ENCODE measurements around the gene H19. TPM values are rescaled to one million over a fixed set of nuclear protein-coding genes. Genes with fewer than 3 reads are reported as not detected.

The H19 gene
- total and polyA plus RNA-seq, 2 of the 8 experiments (the other 6 are each of a cell fraction or from before 2014, with no cell fraction given) = 5.2 to 10.0 TPM

GRCh38 chr11:2027708-2028107, 30.1 kb upstream of the H19 start:
- no peak overlapping the region for H3K18ac ChIP-seq (ENCODE audit: extremely low read depth, low read length)
- no peak overlapping the region for H3K9ac ChIP-seq (replicated peaks in 1 of 4; ENCODE audit: extremely low read depth in 1 of 4, low read depth in 3 of 4, low read length in 3 of 4)
- ChIA-PET POLR2A (ENCODE audit: partially characterized antibody) (interaction anchor here (0.6 to 1.3 kb wide), 2 partner anchors 122 to 126 kb away, joined by 3 to 4 read pairs; no protein-coding TSS in a partner anchor), CTCF (ENCODE audit: partially characterized antibody) (interaction anchor here (0.7 to 12.2 kb wide), 19 partner anchors 8 to 159 kb away, joined by 3 to 194 read pairs (median 6); no protein-coding TSS in a partner anchor)
- no peaks in the 10 kb centered on the region for H3K27me3 ChIP-seq (replicated peaks in 1 of 4; ENCODE audit: control insufficient read depth in 3 of 4, extremely low read depth in 1 of 4, insufficient read depth in 3 of 4, low read length in 3 of 4)
- no peak overlapping the region for H3K23ac ChIP-seq (ENCODE audit: insufficient read length)
- no peak for DNase-seq (ENCODE audit: low read depth in 1 of 2, low spot score in 2 of 2)
- WGBS, 2 experiments (ENCODE audit: extremely low coverage in 1 of 2, insufficient coverage in 1 of 2, insufficient read length in 1 of 2, insufficient replicate concordance in 2 of 2, low coverage in 1 of 2, low lambda C conversion rate in 2 of 2, missing lambda C conversion rate in 1 of 2) = no CpG with 5 or more reads among the region's 15 CpGs
- no peak overlapping the region for H3K14ac ChIP-seq (ENCODE audit: insufficient read length)
- no peak overlapping the region for H4K5ac ChIP-seq (ENCODE audit: insufficient read length, low read depth, low read length)
- no peak overlapping the region for H2BK12ac ChIP-seq (ENCODE audit: low read depth, low read length)
- no peak overlapping the region for H2AK5ac ChIP-seq (ENCODE audit: low read depth, low read length)
- no peaks in the 10 kb centered on the region for H3K79me1 ChIP-seq (ENCODE audit: low read depth, low read length)
- no peak overlapping the region for H2BK15ac ChIP-seq (ENCODE audit: low read length)
- H2BK20ac ChIP-seq (ENCODE audit: low read length) = no peak overlapping the region
- H2BK5ac ChIP-seq (ENCODE audit: low read depth, low read length) = no peak overlapping the region
- H3K9me3 ChIP-seq (ENCODE audit: insufficient read depth in 2 of 2, low read depth in 1 of 2, low read length in 1 of 2) = no peaks in the 10 kb centered on the region
- no peak overlapping the region for H4K91ac ChIP-seq (replicated peaks; ENCODE audit: insufficient read length, low read length)
- no peaks in the 10 kb centered on the region for H3K36me3 ChIP-seq (ENCODE audit: control insufficient read depth in 2 of 4, insufficient read depth in 4 of 4, low read length in 3 of 4)
- H2BK120ac ChIP-seq (replicated peaks; ENCODE audit: low read depth, low read length) = no peak overlapping the region
- H3K4me2 ChIP-seq (ENCODE audit: insufficient read depth in 1 of 2, low read depth in 2 of 2, low read length in 2 of 2) = no peak overlapping the region
- H3K23me2 ChIP-seq (ENCODE audit: low read depth, low read length) = no peaks in the 10 kb centered on the region
- no peaks in the 10 kb centered on the region for H3K79me2 ChIP-seq (ENCODE audit: control insufficient read depth in 1 of 2, insufficient read depth in 2 of 2, low read length in 2 of 2)
- no peak overlapping the region for H3K4me3 ChIP-seq (ENCODE audit: extremely low read depth in 1 of 4, insufficient read depth in 2 of 4, low read depth in 3 of 4, low read length in 4 of 4)
- H3K4ac ChIP-seq (replicated peaks; ENCODE audit: insufficient read length, low read depth, low read length) = no peak overlapping the region
- no peak for FAIRE-seq
- H3K4me1 ChIP-seq (replicated peaks in 1 of 4; ENCODE audit: control insufficient read depth in 3 of 4, insufficient read depth in 4 of 4, low read length in 3 of 4) = no peaks in the 10 kb centered on the region
- H3K56ac ChIP-seq (replicated peaks; ENCODE audit: insufficient read length, low read depth, low read length) = no peak overlapping the region
- no peak overlapping the region for H3K27ac ChIP-seq (ENCODE audit: low read depth, low read length)
- no peak overlapping the region for H4K8ac ChIP-seq (ENCODE audit: extremely low read depth, insufficient read depth, low read length)
- no peak overlapping the region for H2AFZ ChIP-seq (ENCODE audit: low read length)
- no peaks in the 10 kb centered on the region for H4K20me1 ChIP-seq (replicated peaks in 1 of 2; ENCODE audit: control insufficient read depth in 1 of 2, insufficient read depth in 2 of 2, low read length in 2 of 2)
- TF ChIP-seq BCL11A (IDR thresholded peaks at IDR 0.05; ENCODE audit: low read depth in 2 of 2, low read length in 2 of 2) (no peak), SAP30 (IDR thresholded peaks at IDR 0.05; ENCODE audit: insufficient read depth, insufficient replicate concordance, low read length) (no peak), EGR1 (IDR thresholded peaks at IDR 0.05; ENCODE audit: borderline replicate concordance, low read depth, low read length) (no peak), CREB1 (IDR thresholded peaks at IDR 0.05) (no peak), TAF7 (optimal IDR thresholded peaks at IDR 0.05; ENCODE audit: borderline replicate concordance, low read depth, low read length) (no peak)
